ENCODE results near the gene SBF2. TPM values are rescaled to one million over a fixed set of nuclear protein-coding genes. Genes with fewer than 3 reads are reported as not detected.

Gene SBF2
- polyA plus RNA-seq, 2 donors: 8.5 to 12.1 TPM

DNA sequence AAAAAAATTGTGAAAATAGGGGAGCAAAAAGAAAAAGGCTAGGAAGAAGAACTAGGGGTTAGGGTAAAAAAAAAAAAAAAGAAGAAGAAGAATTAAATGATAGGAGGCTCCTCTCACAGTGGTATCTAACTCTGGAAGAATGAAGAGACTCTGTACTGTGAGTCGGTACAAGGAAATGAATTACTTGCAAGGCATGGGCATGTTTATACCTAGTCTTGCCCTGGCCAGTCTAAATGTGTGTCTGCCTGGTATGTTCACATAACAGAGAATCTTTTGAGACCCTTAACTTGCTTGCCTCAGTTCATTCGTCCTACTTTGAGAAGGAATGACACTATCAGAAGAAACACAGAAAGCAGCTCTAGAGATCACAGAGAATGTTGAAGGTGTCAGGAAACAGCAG is 470.6 kb downstream of the SBF2 start:
- no peaks in the 10 kb centered on the region for H3K36me3 ChIP-seq (ENCODE audit: control insufficient read depth in 2 of 2, insufficient read depth in 2 of 2, low read length in 1 of 2)
- H3K27me3 ChIP-seq (ENCODE audit: control insufficient read depth in 1 of 2, insufficient read depth in 2 of 2, low read length in 2 of 2): no peaks in the 10 kb centered on the region
- H3K27ac ChIP-seq (ENCODE audit: low read depth in 2 of 2, low read length in 1 of 2): no peak overlapping the region
- H3K9me3 ChIP-seq (ENCODE audit: control insufficient read depth in 2 of 2, insufficient read depth in 1 of 2, low read depth in 1 of 2, low read length in 1 of 2): no peaks in the 10 kb centered on the region
- H3K4me3 ChIP-seq (ENCODE audit: low read depth in 1 of 2, low read length in 2 of 2): no peak overlapping the region
- peaks cover 0 to 2% of the 10 kb centered on the region in 2 donors for H3K4me1 ChIP-seq (ENCODE audit: control insufficient read depth in 2 of 2, insufficient read depth in 2 of 2, low read length in 1 of 2)
- 54 to 64% methylated on average over 2 of the region's 2 CpGs for WGBS, 2 donors

DNA sequence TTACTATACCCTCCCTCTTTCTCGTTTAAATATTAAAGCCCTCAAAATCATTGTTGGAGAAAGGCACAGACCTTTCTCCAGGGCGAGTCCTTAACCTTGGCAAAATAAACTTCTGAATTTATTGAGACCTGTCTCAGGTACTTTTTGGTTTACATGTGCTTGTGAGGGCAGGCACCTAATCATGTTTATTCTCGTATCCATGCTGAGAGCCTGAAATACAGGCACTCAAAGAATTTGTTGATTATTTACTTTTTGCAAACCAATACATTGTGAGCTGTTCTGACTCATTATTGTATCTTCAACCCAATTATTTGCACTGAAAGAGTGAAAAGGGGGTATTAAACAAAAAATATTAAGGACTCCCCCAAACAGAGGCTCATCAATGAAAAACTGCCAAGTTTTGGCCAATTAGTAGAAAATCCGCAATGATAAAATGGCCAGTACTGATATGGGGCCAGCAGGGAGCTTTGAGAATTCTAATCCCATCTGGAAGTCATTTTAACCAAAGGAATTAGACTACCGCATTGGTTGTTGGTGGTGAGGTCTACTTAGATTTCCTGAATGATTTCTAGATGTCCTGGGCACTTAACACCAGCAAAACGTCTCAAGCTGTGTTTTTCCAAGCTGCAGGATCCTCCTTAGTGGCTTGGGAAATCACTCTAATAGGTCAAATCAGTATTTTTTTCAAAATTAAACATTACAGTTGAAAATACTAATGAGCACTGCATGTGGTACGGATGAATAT is 472.8 kb downstream of the SBF2 start:
- H3K27ac ChIP-seq (ENCODE audit: low read depth in 2 of 2, low read length in 1 of 2): peak overlapping the region in 1 of 2 donors; percentile 53
- H3K4me1 ChIP-seq (ENCODE audit: control insufficient read depth in 2 of 2, insufficient read depth in 2 of 2, low read length in 1 of 2): peaks cover 0 to 2% of the 10 kb centered on the region in 2 donors
- no peaks in the 10 kb centered on the region for H3K27me3 ChIP-seq (ENCODE audit: control insufficient read depth in 1 of 2, insufficient read depth in 2 of 2, low read length in 2 of 2)
- WGBS, 2 donors: 57% methylated on average over 7 of the region's 7 CpGs
- H3K4me3 ChIP-seq (ENCODE audit: low read depth in 1 of 2, low read length in 2 of 2): no peak overlapping the region
- H3K9me3 ChIP-seq (ENCODE audit: control insufficient read depth in 2 of 2, insufficient read depth in 1 of 2, low read depth in 1 of 2, low read length in 1 of 2): no peaks in the 10 kb centered on the region
- no peaks in the 10 kb centered on the region for H3K36me3 ChIP-seq (ENCODE audit: control insufficient read depth in 2 of 2, insufficient read depth in 2 of 2, low read length in 1 of 2)

- H3K4me3 ChIP-seq (ENCODE audit: low read depth in 1 of 2, low read length in 2 of 2): no peak overlapping the region
- no peaks in the 10 kb centered on the region for H3K9me3 ChIP-seq (ENCODE audit: control insufficient read depth in 2 of 2, insufficient read depth in 1 of 2, low read depth in 1 of 2, low read length in 1 of 2)
- peak overlapping the region in 1 of 2 donors; percentile 15 for H3K27ac ChIP-seq (ENCODE audit: low read depth in 2 of 2, low read length in 1 of 2)
- 13 to 20% methylated on average over 1 of the region's 1 CpG for WGBS, 2 donors
- H3K36me3 ChIP-seq (ENCODE audit: control insufficient read depth in 2 of 2, insufficient read depth in 2 of 2, low read length in 1 of 2): no peaks in the 10 kb centered on the region
- peaks cover 0 to 2% of the 10 kb centered on the region in 2 donors for H3K4me1 ChIP-seq (ENCODE audit: control insufficient read depth in 2 of 2, insufficient read depth in 2 of 2, low read length in 1 of 2)
- H3K27me3 ChIP-seq (ENCODE audit: control insufficient read depth in 1 of 2, insufficient read depth in 2 of 2, low read length in 2 of 2): no peaks in the 10 kb centered on the region
These were observed 473.8 kb downstream of the SBF2 start for GRCh38 chr11:9820260-9820659.

DNA sequence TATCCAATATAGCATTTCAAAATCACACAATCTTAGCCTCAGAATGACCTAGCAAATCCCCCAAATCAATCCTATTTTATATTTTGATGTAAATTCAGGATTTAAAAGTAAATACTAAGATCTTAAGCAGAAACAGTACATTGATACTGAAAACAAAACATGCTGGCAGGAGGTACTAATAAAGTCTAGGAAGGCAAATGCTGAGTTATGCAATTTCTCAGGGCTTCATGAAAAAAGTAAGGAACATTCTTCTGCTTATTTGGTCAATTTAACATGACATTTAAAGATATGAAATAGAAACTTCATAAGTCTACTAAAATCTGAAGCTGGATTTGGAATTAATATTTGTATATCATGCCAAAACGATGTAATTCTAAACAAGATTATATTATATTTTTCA is 476.8 kb downstream of the SBF2 start:
- H3K9me3 ChIP-seq (ENCODE audit: control insufficient read depth in 2 of 2, insufficient read depth in 1 of 2, low read depth in 1 of 2, low read length in 1 of 2): no peaks in the 10 kb centered on the region
- H3K27ac ChIP-seq (ENCODE audit: low read depth in 2 of 2, low read length in 1 of 2): no peak overlapping the region
- no peaks in the 10 kb centered on the region for H3K4me1 ChIP-seq (ENCODE audit: control insufficient read depth in 2 of 2, insufficient read depth in 2 of 2, low read length in 1 of 2)
- H3K27me3 ChIP-seq (ENCODE audit: control insufficient read depth in 1 of 2, insufficient read depth in 2 of 2, low read length in 2 of 2): no peaks in the 10 kb centered on the region
- no peaks in the 10 kb centered on the region for H3K36me3 ChIP-seq (ENCODE audit: control insufficient read depth in 2 of 2, insufficient read depth in 2 of 2, low read length in 1 of 2)
- 84 to 87% methylated on average over 1 of the region's 1 CpG for WGBS, 2 donors
- no peak overlapping the region for H3K4me3 ChIP-seq (ENCODE audit: low read depth in 1 of 2, low read length in 2 of 2)

GRCh38 chr11:9815486-9816136 is 478.4 kb downstream of the SBF2 start:
- H3K27me3 ChIP-seq (ENCODE audit: control insufficient read depth in 1 of 2, insufficient read depth in 2 of 2, low read length in 2 of 2): no peaks in the 10 kb centered on the region
- no peak overlapping the region for H3K4me3 ChIP-seq (ENCODE audit: low read depth in 1 of 2, low read length in 2 of 2)
- no peaks in the 10 kb centered on the region for H3K4me1 ChIP-seq (ENCODE audit: control insufficient read depth in 2 of 2, insufficient read depth in 2 of 2, low read length in 1 of 2)
- H3K9me3 ChIP-seq (ENCODE audit: control insufficient read depth in 2 of 2, insufficient read depth in 1 of 2, low read depth in 1 of 2, low read length in 1 of 2): no peaks in the 10 kb centered on the region
- peaks cover 2 to 3% of the 10 kb centered on the region in 2 donors for H3K36me3 ChIP-seq (ENCODE audit: control insufficient read depth in 2 of 2, insufficient read depth in 2 of 2, low read length in 1 of 2)
- peak overlapping the region in 1 of 2 donors; percentile 82 for H3K27ac ChIP-seq (ENCODE audit: low read depth in 2 of 2, low read length in 1 of 2)
- 54 to 74% methylated on average over 6 of the region's 6 CpGs for WGBS, 2 donors

DNA sequence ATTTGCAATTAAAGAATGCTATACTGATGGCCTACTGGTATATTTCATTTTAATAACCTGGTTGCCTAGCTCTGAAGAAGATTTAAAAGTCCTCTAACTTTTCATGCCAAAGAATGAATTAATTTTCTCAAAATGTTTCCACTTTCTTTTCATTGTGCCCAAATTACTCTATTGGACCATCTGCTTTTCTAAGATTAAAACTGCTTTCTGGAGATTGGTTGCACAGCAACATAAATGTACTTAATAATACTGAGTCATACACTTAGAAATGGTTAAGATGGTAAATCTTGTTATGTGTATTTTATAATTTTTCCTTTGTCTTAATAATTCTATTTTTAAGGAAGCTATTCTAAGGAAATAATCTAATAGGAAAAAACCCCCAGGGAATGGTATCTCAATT is 479.9 kb downstream of the SBF2 start:
- no peaks in the 10 kb centered on the region for H3K27me3 ChIP-seq (ENCODE audit: control insufficient read depth in 1 of 2, insufficient read depth in 2 of 2, low read length in 2 of 2)
- H3K4me1 ChIP-seq (ENCODE audit: control insufficient read depth in 2 of 2, insufficient read depth in 2 of 2, low read length in 1 of 2): no peaks in the 10 kb centered on the region
- H3K9me3 ChIP-seq (ENCODE audit: control insufficient read depth in 2 of 2, insufficient read depth in 1 of 2, low read depth in 1 of 2, low read length in 1 of 2): no peaks in the 10 kb centered on the region
- no peak overlapping the region for H3K27ac ChIP-seq (ENCODE audit: low read depth in 2 of 2, low read length in 1 of 2)
- peaks cover 2 to 3% of the 10 kb centered on the region in 2 donors for H3K36me3 ChIP-seq (ENCODE audit: control insufficient read depth in 2 of 2, insufficient read depth in 2 of 2, low read length in 1 of 2)
- no peak overlapping the region for H3K4me3 ChIP-seq (ENCODE audit: low read depth in 1 of 2, low read length in 2 of 2)

GRCh38 chr11:9808943-9809342 is 485.1 kb downstream of the SBF2 start:
- Histone ChIP-seq H3K27me3 (ENCODE audit: control insufficient read depth in 1 of 2, insufficient read depth in 2 of 2, low read length in 2 of 2) (no peaks in the 10 kb centered on the region), H3K4me3 (ENCODE audit: low read depth in 1 of 2, low read length in 2 of 2) (no peak overlapping the region), H3K4me1 (ENCODE audit: control insufficient read depth in 2 of 2, insufficient read depth in 2 of 2, low read length in 1 of 2) (peaks cover 0 to 2% of the 10 kb centered on the region in 2 donors), H3K9me3 (ENCODE audit: control insufficient read depth in 2 of 2, insufficient read depth in 1 of 2, low read depth in 1 of 2, low read length in 1 of 2) (no peaks in the 10 kb centered on the region), H3K36me3 (ENCODE audit: control insufficient read depth in 2 of 2, insufficient read depth in 2 of 2, low read length in 1 of 2) (peaks cover 5 to 14% of the 10 kb centered on the region in 2 donors), H3K27ac (ENCODE audit: low read depth in 2 of 2, low read length in 1 of 2) (peak overlapping the region in 1 of 2 donors; percentile 14)
- WGBS, 2 donors: 62 to 74% methylated on average over 7 of the region's 7 CpGs

GRCh38 chr11:9806946-9807687 is 486.9 kb downstream of the SBF2 start:
- Histone ChIP-seq H3K27me3 (ENCODE audit: control insufficient read depth in 1 of 2, insufficient read depth in 2 of 2, low read length in 2 of 2) (no peaks in the 10 kb centered on the region), H3K9me3 (ENCODE audit: control insufficient read depth in 2 of 2, insufficient read depth in 1 of 2, low read depth in 1 of 2, low read length in 1 of 2) (no peaks in the 10 kb centered on the region), H3K36me3 (ENCODE audit: control insufficient read depth in 2 of 2, insufficient read depth in 2 of 2, low read length in 1 of 2) (peaks cover 5 to 14% of the 10 kb centered on the region in 2 donors), H3K4me3 (ENCODE audit: low read depth in 1 of 2, low read length in 2 of 2) (no peak overlapping the region), H3K4me1 (ENCODE audit: control insufficient read depth in 2 of 2, insufficient read depth in 2 of 2, low read length in 1 of 2) (peaks cover 0 to 2% of the 10 kb centered on the region in 2 donors), H3K27ac (ENCODE audit: low read depth in 2 of 2, low read length in 1 of 2) (no peak overlapping the region)
- WGBS, 2 donors: 93 to 94% methylated on average over 4 of the region's 4 CpGs

- H3K27me3 ChIP-seq (ENCODE audit: control insufficient read depth in 1 of 2, insufficient read depth in 2 of 2, low read length in 2 of 2): no peaks in the 10 kb centered on the region
- 81 to 86% methylated on average over 2 of the region's 2 CpGs for WGBS, 2 donors
- H3K9me3 ChIP-seq (ENCODE audit: control insufficient read depth in 2 of 2, insufficient read depth in 1 of 2, low read depth in 1 of 2, low read length in 1 of 2): no peaks in the 10 kb centered on the region
- H3K4me3 ChIP-seq (ENCODE audit: low read depth in 1 of 2, low read length in 2 of 2): no peak overlapping the region
- no peak overlapping the region for H3K27ac ChIP-seq (ENCODE audit: low read depth in 2 of 2, low read length in 1 of 2)
- H3K36me3 ChIP-seq (ENCODE audit: control insufficient read depth in 2 of 2, insufficient read depth in 2 of 2, low read length in 1 of 2): peaks cover 3 to 12% of the 10 kb centered on the region in 2 donors
- peaks cover 0 to 2% of the 10 kb centered on the region in 2 donors for H3K4me1 ChIP-seq (ENCODE audit: control insufficient read depth in 2 of 2, insufficient read depth in 2 of 2, low read length in 1 of 2)
These were observed 489.6 kb downstream of the SBF2 start for GRCh38 chr11:9804419-9804902.
